ENCODE results near the gene RASSF8. TPM values are rescaled to one million over a fixed set of nuclear protein-coding genes. Genes with fewer than 3 reads are reported as not detected.

Gene RASSF8
- total RNA-seq, 1 donor, result 97.4 TPM

DNA sequence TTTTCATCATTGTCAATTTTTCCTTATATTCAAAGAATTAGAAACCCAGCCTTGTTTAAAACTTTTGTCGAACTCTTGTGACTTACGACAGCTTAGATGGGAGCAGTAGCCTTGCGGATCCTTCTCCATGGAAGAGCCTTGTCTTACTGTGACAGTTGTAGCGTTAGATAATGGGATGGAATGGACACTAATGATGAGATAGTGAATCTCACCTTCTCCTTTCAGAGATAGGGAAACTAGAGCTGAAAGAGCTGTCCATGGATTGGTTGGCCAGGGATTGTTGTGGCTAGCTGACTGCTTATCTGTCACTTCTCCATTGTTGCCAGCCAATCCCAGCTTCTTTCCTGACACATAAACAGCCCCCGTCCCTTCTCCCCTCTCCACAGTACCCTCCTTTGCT, 107.0 kb downstream of the RASSF8 start:
- TF ChIP-seq, protein P1, sequence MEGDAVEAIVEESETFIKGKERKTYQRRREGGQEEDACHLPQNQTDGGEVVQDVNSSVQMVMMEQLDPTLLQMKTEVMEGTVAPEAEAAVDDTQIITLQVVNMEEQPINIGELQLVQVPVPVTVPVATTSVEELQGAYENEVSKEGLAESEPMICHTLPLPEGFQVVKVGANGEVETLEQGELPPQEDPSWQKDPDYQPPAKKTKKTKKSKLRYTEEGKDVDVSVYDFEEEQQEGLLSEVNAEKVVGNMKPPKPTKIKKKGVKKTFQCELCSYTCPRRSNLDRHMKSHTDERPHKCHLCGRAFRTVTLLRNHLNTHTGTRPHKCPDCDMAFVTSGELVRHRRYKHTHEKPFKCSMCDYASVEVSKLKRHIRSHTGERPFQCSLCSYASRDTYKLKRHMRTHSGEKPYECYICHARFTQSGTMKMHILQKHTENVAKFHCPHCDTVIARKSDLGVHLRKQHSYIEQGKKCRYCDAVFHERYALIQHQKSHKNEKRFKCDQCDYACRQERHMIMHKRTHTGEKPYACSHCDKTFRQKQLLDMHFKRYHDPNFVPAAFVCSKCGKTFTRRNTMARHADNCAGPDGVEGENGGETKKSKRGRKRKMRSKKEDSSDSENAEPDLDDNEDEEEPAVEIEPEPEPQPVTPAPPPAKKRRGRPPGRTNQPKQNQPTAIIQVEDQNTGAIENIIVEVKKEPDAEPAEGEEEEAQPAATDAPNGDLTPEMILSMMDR (IDR thresholded peaks at IDR 0.05; ENCODE audit: extremely low read depth, low read depth, low read length), result no peak
- H3K79me2 ChIP-seq (ENCODE audit: insufficient read depth, low read length), result peaks cover 45% of the 10 kb centered on the region
- no peak overlapping the region for H3K4me2 ChIP-seq (ENCODE audit: insufficient read depth, low read length)
- peaks cover 19% of the 10 kb centered on the region for H3K36me3 ChIP-seq (ENCODE audit: insufficient read depth, low read length)
- no peak for DNase-seq (ENCODE audit: insufficient read length, low spot score, missing footprints)
- H2AFZ ChIP-seq (ENCODE audit: low read length), result no peak overlapping the region
- no peak overlapping the region for H3K27ac ChIP-seq (ENCODE audit: low read depth, low read length)
- no peaks in the 10 kb centered on the region for H3K9me3 ChIP-seq (ENCODE audit: low read depth, low read length)
- H3K27me3 ChIP-seq (ENCODE audit: insufficient read depth, low read length), result no peaks in the 10 kb centered on the region
- no peaks in the 10 kb centered on the region for H4K20me1 ChIP-seq (ENCODE audit: insufficient read depth, low read length)
- H3K4me1 ChIP-seq (ENCODE audit: insufficient read depth, low read length), result peaks cover 9% of the 10 kb centered on the region
- H3K4me3 ChIP-seq (ENCODE audit: insufficient read depth, low read length), result no peak overlapping the region

DNA sequence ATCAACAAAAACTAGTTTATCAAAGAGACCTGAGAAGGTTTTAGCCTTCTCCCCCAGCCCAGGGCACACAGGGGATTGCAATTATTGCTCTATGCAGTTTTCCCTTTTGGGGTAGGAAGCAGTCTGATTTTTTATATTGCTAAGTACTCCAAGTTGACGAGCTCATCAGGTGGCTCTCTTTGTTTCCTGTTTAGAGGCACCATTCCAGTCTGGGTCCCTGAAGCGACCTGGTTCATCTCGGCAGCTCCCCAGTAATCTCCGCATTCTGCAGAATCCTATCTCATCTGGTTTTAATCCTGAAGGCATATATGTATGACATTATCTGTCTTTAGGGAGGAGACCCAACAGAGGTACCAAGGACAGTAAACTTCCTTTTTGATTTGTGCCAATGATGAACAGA, 110.0 kb downstream of the RASSF8 start:
- Histone ChIP-seq H3K36me3 (ENCODE audit: insufficient read depth, low read length) (peaks cover 22% of the 10 kb centered on the region), H3K4me3 (ENCODE audit: insufficient read depth, low read length) (no peak overlapping the region), H3K79me2 (ENCODE audit: insufficient read depth, low read length) (peaks cover 32% of the 10 kb centered on the region), H3K9me3 (ENCODE audit: low read depth, low read length) (no peaks in the 10 kb centered on the region), H3K4me2 (ENCODE audit: insufficient read depth, low read length) (no peak overlapping the region), H3K4me1 (ENCODE audit: insufficient read depth, low read length) (no peaks in the 10 kb centered on the region), H3K27ac (ENCODE audit: low read depth, low read length) (no peak overlapping the region), H3K27me3 (ENCODE audit: insufficient read depth, low read length) (no peaks in the 10 kb centered on the region), H2AFZ (ENCODE audit: low read length) (no peak overlapping the region), H4K20me1 (ENCODE audit: insufficient read depth, low read length) (no peaks in the 10 kb centered on the region)
- no peak for DNase-seq (ENCODE audit: insufficient read length, low spot score, missing footprints)
- TF ChIP-seq, protein P1 (IDR thresholded peaks at IDR 0.05; ENCODE audit: extremely low read depth, low read depth, low read length), result no peak

DNA sequence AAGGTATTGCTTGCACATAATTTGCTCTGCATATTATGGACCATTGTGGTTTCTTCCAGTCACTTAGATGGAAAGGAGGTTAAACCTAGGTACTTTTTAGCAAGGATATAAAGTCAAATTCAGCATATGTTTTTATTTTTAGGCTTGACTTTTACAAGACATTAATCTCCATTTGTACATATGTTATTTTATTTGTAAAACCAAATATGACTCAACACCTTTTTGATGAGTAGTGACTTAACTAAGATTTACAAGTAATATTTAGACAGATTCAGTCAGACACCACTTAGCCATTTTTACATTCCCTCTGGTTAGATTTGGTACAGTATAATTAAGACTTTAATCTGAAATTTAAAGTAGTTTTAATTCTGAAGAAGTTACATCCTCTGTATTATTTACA, 111.3 kb downstream of the RASSF8 start:
- Histone ChIP-seq H3K9me3 (ENCODE audit: low read depth, low read length) (no peaks in the 10 kb centered on the region), H4K20me1 (ENCODE audit: insufficient read depth, low read length) (no peaks in the 10 kb centered on the region), H3K27ac (ENCODE audit: low read depth, low read length) (no peak overlapping the region), H3K4me2 (ENCODE audit: insufficient read depth, low read length) (no peak overlapping the region), H2AFZ (ENCODE audit: low read length) (no peak overlapping the region), H3K4me1 (ENCODE audit: insufficient read depth, low read length) (no peaks in the 10 kb centered on the region), H3K4me3 (ENCODE audit: insufficient read depth, low read length) (no peak overlapping the region), H3K36me3 (ENCODE audit: insufficient read depth, low read length) (peaks cover 22% of the 10 kb centered on the region), H3K27me3 (ENCODE audit: insufficient read depth, low read length) (no peaks in the 10 kb centered on the region), H3K79me2 (ENCODE audit: insufficient read depth, low read length) (peaks cover 23% of the 10 kb centered on the region)
- TF ChIP-seq, protein P1 (IDR thresholded peaks at IDR 0.05; ENCODE audit: extremely low read depth, low read depth, low read length), result no peak
- DNase-seq (ENCODE audit: insufficient read length, low spot score, missing footprints), result no peak

DNA sequence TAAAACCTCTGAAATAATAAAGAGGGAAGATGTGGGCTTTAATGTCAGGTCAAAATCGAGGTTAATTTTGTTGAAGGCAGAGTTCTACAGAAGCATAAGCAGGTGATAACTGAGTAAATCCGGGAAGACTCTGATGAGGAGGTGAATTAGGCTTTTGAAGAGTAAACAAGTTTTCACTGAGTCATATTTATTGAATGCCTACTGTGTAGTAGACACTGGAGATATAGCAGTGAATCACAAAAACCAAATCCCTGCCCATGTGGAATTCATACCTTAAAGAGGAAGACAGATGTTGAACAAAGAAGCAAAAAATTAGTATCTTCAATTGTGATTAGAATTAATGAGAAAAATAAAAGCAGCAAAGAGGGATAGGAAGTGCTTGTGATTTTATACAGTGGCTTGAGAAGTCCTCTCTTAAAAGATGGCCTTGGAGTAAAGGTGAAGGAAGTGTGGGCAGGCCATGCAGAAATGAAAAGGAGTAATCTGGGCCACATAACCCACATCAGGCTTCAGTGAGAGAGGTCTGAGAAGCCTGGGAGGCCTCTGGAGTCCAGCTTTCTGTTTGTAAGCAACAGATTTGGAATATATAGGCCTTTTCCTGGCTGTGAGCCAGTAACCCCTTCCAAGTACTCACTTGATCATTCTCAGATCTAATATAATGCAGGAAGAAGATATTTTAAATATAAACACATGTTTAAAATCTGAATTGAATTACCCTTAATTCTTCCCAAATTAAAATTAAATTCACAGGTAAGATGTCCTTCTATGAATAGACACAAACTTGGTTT, 119.6 kb downstream of the RASSF8 start:
- H3K27me3 ChIP-seq (ENCODE audit: insufficient read depth, low read length), result no peaks in the 10 kb centered on the region
- peak; percentile 10 for DNase-seq (ENCODE audit: insufficient read length, low spot score, missing footprints)
- H4K20me1 ChIP-seq (ENCODE audit: insufficient read depth, low read length), result no peaks in the 10 kb centered on the region
- H3K36me3 ChIP-seq (ENCODE audit: insufficient read depth, low read length), result peaks cover 5% of the 10 kb centered on the region
- no peak overlapping the region for H3K4me3 ChIP-seq (ENCODE audit: insufficient read depth, low read length)
- no peak overlapping the region for H3K4me2 ChIP-seq (ENCODE audit: insufficient read depth, low read length)
- no peaks in the 10 kb centered on the region for H3K9me3 ChIP-seq (ENCODE audit: low read depth, low read length)
- H3K27ac ChIP-seq (ENCODE audit: low read depth, low read length), result no peak overlapping the region
- no peaks in the 10 kb centered on the region for H3K4me1 ChIP-seq (ENCODE audit: insufficient read depth, low read length)
- no peak overlapping the region for H2AFZ ChIP-seq (ENCODE audit: low read length)
- TF ChIP-seq, protein P1 (IDR thresholded peaks at IDR 0.05; ENCODE audit: extremely low read depth, low read depth, low read length), result no peak
- H3K79me2 ChIP-seq (ENCODE audit: insufficient read depth, low read length), result no peaks in the 10 kb centered on the region
